CD8-positive, alpha-beta memory T cell (primary cell): ENCODE results near the gene PSMG4. TPM values are rescaled to one million over a fixed set of nuclear protein-coding genes. Genes with fewer than 3 reads are reported as not detected.
A peak's percentile ranks its signal among the peaks of the same experiment; 100 is the strongest.

Source experiments
- CTCF ChIA-PET: fragments of 350-600 bp; sonication (Branson Sonifier 250); formaldehyde crosslinking; loops from one replicate; lab custom pipeline; 2021; ENCODE audit warnings: antibody characterized with exemption; lab: Charles Lee
- POLR2A ChIA-PET: fragments of 350-600 bp; sonication (Branson Sonifier 250); formaldehyde crosslinking; loops from one replicate; lab custom pipeline; 2021; ENCODE audit warnings: antibody characterized with exemption; lab: Charles Lee
- DNase-seq, 5 donors: peaks; one replicate each; pipeline versions ENCODE4 v3.0.0 to v3.0.0-alpha.2; 2020 to 2022; ENCODE audit warnings: mixed read lengths in 1 of 5
- H3K27ac ChIP-seq: one replicate; pipeline ENCODE4 v1.7.0; 2013; ENCODE audit warnings: low read depth, mild to moderate bottlenecking, low read length, moderate library complexity
- H3K27me3 ChIP-seq: 2 replicates; pipeline ENCODE4 v1.7.0; 2013; ENCODE audit warnings: low read length, mild to moderate bottlenecking; ENCODE audit not compliant: insufficient read depth, poor library complexity, severe bottlenecking
- H3K36me3 ChIP-seq: 2 replicates; pipeline ENCODE4 v1.7.0; 2013; ENCODE audit warnings: mild to moderate bottlenecking, low read length, moderate library complexity; ENCODE audit not compliant: insufficient read depth
- H3K4me1 ChIP-seq: 2 replicates; pipeline ENCODE4 v1.7.0; 2013; ENCODE audit warnings: mild to moderate bottlenecking, low read length, moderate library complexity; ENCODE audit not compliant: insufficient read depth
- H3K4me3 ChIP-seq: 2 replicates; pipeline ENCODE4 v1.7.0; 2013; ENCODE audit warnings: mild to moderate bottlenecking, low read length
- H3K9me3 ChIP-seq: 2 replicates; pipeline ENCODE4 v1.7.0; 2013; ENCODE audit warnings: mild to moderate bottlenecking, low read length
- H3K27ac Mint-ChIP-seq, 8 donors: one replicate each; pipeline ENCODE4 v1.8.0; 2020 to 2021; ENCODE audit warnings: mixed read lengths in 8 of 8, mild to moderate bottlenecking in 6 of 8, inconsistent platforms in 3 of 8, moderate library complexity in 3 of 8
- H3K27me3 Mint-ChIP-seq, 2 donors: one replicate each; pipeline ENCODE4 v1.8.0; 2020 to 2021; ENCODE audit warnings: mixed read lengths in 2 of 2, mild to moderate bottlenecking in 1 of 2, moderate library complexity in 1 of 2
- H3K36me3 Mint-ChIP-seq, 3 donors: one replicate each; pipeline ENCODE4 v1.8.0; 2020 to 2021; ENCODE audit warnings: mixed read lengths in 3 of 3, inconsistent platforms in 1 of 3, mild to moderate bottlenecking in 1 of 3
- H3K4me1 Mint-ChIP-seq, 3 donors: one replicate each; pipeline ENCODE4 v1.8.0; 2020 to 2021; ENCODE audit warnings: mixed read lengths in 3 of 3, inconsistent platforms in 1 of 3, mild to moderate bottlenecking in 1 of 3
- H3K4me3 Mint-ChIP-seq, 7 donors: one replicate each; pipeline ENCODE4 v1.8.0; 2020 to 2021; ENCODE audit warnings: mixed read lengths in 7 of 7, mild to moderate bottlenecking in 6 of 7, moderate library complexity in 4 of 7, inconsistent platforms in 2 of 7
- H3K9me3 Mint-ChIP-seq, 5 donors: one replicate each; pipeline ENCODE4 v1.8.0; 2020 to 2022; ENCODE audit warnings: mixed read lengths in 5 of 5, mild to moderate bottlenecking in 3 of 5, moderate library complexity in 2 of 5, inconsistent platforms in 1 of 5
- polyA plus RNA-seq: library from polyadenylated mRNA; unstranded; fragments of 300-500 nt; fragmentation: Illumina TruSeq; gene quantifications from one replicate; pipeline ENCODE4 v1.2.3, GENCODE V29; 2021
- total RNA-seq, 2 experiments: library from RNA; stranded (reverse); gene quantifications; one replicate each; pipeline ENCODE4 v1.2.3, GENCODE V29; 2021

Gene PSMG4
- total and polyA plus RNA-seq, 3 experiments from 2014 or later, result 24.4 to 50.4 (median 25.2) TPM

GRCh38 chr6:3294396-3294795 is 35.6 kb downstream of the PSMG4 start:
- Mint-ChIP-seq H3K27me3 (peaks cover 2 to 24% of the 10 kb centered on the region in 2 donors), H3K27ac (peak overlapping the region in 1 of 8 donors; percentile 84), H3K9me3 (no peaks in the 10 kb centered on the region), H3K4me3 (no peak overlapping the region), H3K4me1 (no peaks in the 10 kb centered on the region), H3K36me3 (peaks cover 0 to 1% (median 0%) of the 10 kb centered on the region in 3 donors)
- CTCF ChIA-PET, result no interaction called here
- Histone ChIP-seq H3K36me3 (no peaks in the 10 kb centered on the region), H3K4me1 (no peaks in the 10 kb centered on the region), H3K9me3 (no peaks in the 10 kb centered on the region), H3K27ac (no peak overlapping the region), H3K27me3 (no peaks in the 10 kb centered on the region), H3K4me3 (no peak overlapping the region)
- DNase-seq, result no peak
- POLR2A ChIA-PET, result no interaction called here

GRCh38 chr6:3294921-3295871 is 36.4 kb downstream of the PSMG4 start:
- Histone ChIP-seq H3K27me3 (no peaks in the 10 kb centered on the region), H3K4me1 (no peaks in the 10 kb centered on the region), H3K4me3 (no peak overlapping the region), H3K9me3 (no peaks in the 10 kb centered on the region), H3K36me3 (no peaks in the 10 kb centered on the region), H3K27ac (no peak overlapping the region)
- ChIA-PET CTCF (interaction anchor here (1.2 kb wide), 1 partner anchor 15 kb away, joined by 6 read pairs; no protein-coding TSS in a partner anchor), POLR2A (no interaction called here)
- peaks cover 2 to 26% of the 10 kb centered on the region in 2 donors for H3K27me3 Mint-ChIP-seq
- DNase-seq, result peak in 1 of 5 donors; percentile 34
- H3K4me3 Mint-ChIP-seq, result no peak overlapping the region
- H3K4me1 Mint-ChIP-seq, result no peaks in the 10 kb centered on the region
- no peaks in the 10 kb centered on the region for H3K9me3 Mint-ChIP-seq
- H3K36me3 Mint-ChIP-seq, result peaks cover 0 to 1% (median 0%) of the 10 kb centered on the region in 3 donors
- H3K27ac Mint-ChIP-seq, result peak overlapping the region in 1 of 8 donors; percentile 51

GRCh38 chr6:3296078-3296477 is 37.3 kb downstream of the PSMG4 start:
- DNase-seq, result peak in 1 of 5 donors; percentile 19
- no peaks in the 10 kb centered on the region for H3K4me1 ChIP-seq
- H3K9me3 Mint-ChIP-seq, result no peaks in the 10 kb centered on the region

GRCh38 chr6:3296537-3296936 is 37.8 kb downstream of the PSMG4 start:
- POLR2A ChIA-PET, result no interaction called here

More at GRCh38 chr6:3296078-3296477, 37.3 kb downstream of the PSMG4 start:
- Mint-ChIP-seq H3K27ac (no peak overlapping the region), H3K4me1 (no peaks in the 10 kb centered on the region), H3K4me3 (no peak overlapping the region), H3K27me3 (peaks cover 2 to 34% of the 10 kb centered on the region in 2 donors), H3K36me3 (peaks cover 0 to 1% (median 0%) of the 10 kb centered on the region in 3 donors)
- Histone ChIP-seq H3K36me3 (no peaks in the 10 kb centered on the region), H3K27ac (no peak overlapping the region), H3K27me3 (no peaks in the 10 kb centered on the region), H3K4me3 (no peak overlapping the region), H3K9me3 (no peaks in the 10 kb centered on the region)
- ChIA-PET POLR2A (no interaction called here), CTCF (interaction anchor here (1.2 kb wide), 1 partner anchor 16 kb away, joined by 6 read pairs; no protein-coding TSS in a partner anchor)

GRCh38 chr6:3297006-3297405 is 38.3 kb downstream of the PSMG4 start:
- H3K4me3 Mint-ChIP-seq, result no peak overlapping the region
- peaks cover 2 to 42% of the 10 kb centered on the region in 2 donors for H3K27me3 Mint-ChIP-seq
- Histone ChIP-seq H3K36me3 (no peaks in the 10 kb centered on the region), H3K9me3 (no peaks in the 10 kb centered on the region), H3K27me3 (no peaks in the 10 kb centered on the region), H3K4me1 (no peaks in the 10 kb centered on the region), H3K4me3 (no peak overlapping the region), H3K27ac (no peak overlapping the region)
- peaks cover 0 to 1% (median 0%) of the 10 kb centered on the region in 3 donors for H3K36me3 Mint-ChIP-seq
- no peaks in the 10 kb centered on the region for H3K9me3 Mint-ChIP-seq
- DNase-seq, result no peak
- CTCF ChIA-PET, result no interaction called here
- POLR2A ChIA-PET, result no interaction called here
- no peaks in the 10 kb centered on the region for H3K4me1 Mint-ChIP-seq
- peak overlapping the region in 1 of 8 donors; percentile 47 for H3K27ac Mint-ChIP-seq

More at GRCh38 chr6:3296537-3296936, 37.8 kb downstream of the PSMG4 start:
- Mint-ChIP-seq H3K27ac (no peak overlapping the region), H3K27me3 (peaks cover 2 to 38% of the 10 kb centered on the region in 2 donors), H3K4me3 (no peak overlapping the region), H3K4me1 (no peaks in the 10 kb centered on the region), H3K36me3 (peaks cover 0 to 1% (median 0%) of the 10 kb centered on the region in 3 donors), H3K9me3 (no peaks in the 10 kb centered on the region)
- Histone ChIP-seq H3K9me3 (no peaks in the 10 kb centered on the region), H3K36me3 (no peaks in the 10 kb centered on the region), H3K27me3 (no peaks in the 10 kb centered on the region), H3K4me3 (no peak overlapping the region), H3K4me1 (no peaks in the 10 kb centered on the region), H3K27ac (no peak overlapping the region)
- peak in 1 of 5 donors; percentile 22 for DNase-seq
- CTCF ChIA-PET, result interaction anchor here (1.2 kb wide), 1 partner anchor 16 kb away, joined by 6 read pairs; no protein-coding TSS in a partner anchor

GRCh38 chr6:3297909-3298308 is 39.2 kb downstream of the PSMG4 start:
- H3K36me3 ChIP-seq, result no peaks in the 10 kb centered on the region
- no peak overlapping the region for H3K4me3 ChIP-seq
- H3K9me3 ChIP-seq, result no peaks in the 10 kb centered on the region
- H3K4me1 ChIP-seq, result no peaks in the 10 kb centered on the region
- H3K27ac Mint-ChIP-seq, result no peak overlapping the region
- no peaks in the 10 kb centered on the region for H3K27me3 ChIP-seq
- H3K4me3 Mint-ChIP-seq, result no peak overlapping the region
- DNase-seq, result peak in 1 of 5 donors; percentile 10
- POLR2A ChIA-PET, result no interaction called here
- H3K4me1 Mint-ChIP-seq, result no peaks in the 10 kb centered on the region
- H3K36me3 Mint-ChIP-seq, result peaks cover 0 to 1% (median 0%) of the 10 kb centered on the region in 3 donors
- H3K27ac ChIP-seq, result no peak overlapping the region
- peaks cover 7 to 51% of the 10 kb centered on the region in 2 donors for H3K27me3 Mint-ChIP-seq
- H3K9me3 Mint-ChIP-seq, result no peaks in the 10 kb centered on the region
- CTCF ChIA-PET, result no interaction called here

GRCh38 chr6:3299221-3299620 is 40.5 kb downstream of the PSMG4 start:
- H3K36me3 Mint-ChIP-seq, result peaks cover 0 to 1% (median 0%) of the 10 kb centered on the region in 3 donors
- H3K27ac Mint-ChIP-seq, result no peak overlapping the region
- ChIA-PET CTCF (interaction anchor here (0.7 to 0.8 kb wide), 2 partner anchors 435 to 593 kb away, joined by 3 read pairs; no protein-coding TSS in a partner anchor), POLR2A (no interaction called here)
- Histone ChIP-seq H3K4me3 (no peak overlapping the region), H3K36me3 (no peaks in the 10 kb centered on the region), H3K27me3 (no peaks in the 10 kb centered on the region), H3K9me3 (no peaks in the 10 kb centered on the region), H3K4me1 (no peaks in the 10 kb centered on the region), H3K27ac (no peak overlapping the region)
- peaks cover 15 to 65% of the 10 kb centered on the region in 2 donors for H3K27me3 Mint-ChIP-seq
- no peak for DNase-seq
- H3K4me3 Mint-ChIP-seq, result no peak overlapping the region
- peaks cover 0 to 4% (median 0%) of the 10 kb centered on the region in 5 donors for H3K9me3 Mint-ChIP-seq
- no peaks in the 10 kb centered on the region for H3K4me1 Mint-ChIP-seq

- Mint-ChIP-seq H3K9me3 (peaks cover 0 to 7% (median 4%) of the 10 kb centered on the region in 5 donors), H3K36me3 (peaks cover 0 to 1% (median 0%) of the 10 kb centered on the region in 3 donors), H3K4me3 (no peak overlapping the region), H3K27ac (no peak overlapping the region), H3K4me1 (no peaks in the 10 kb centered on the region), H3K27me3 (peaks cover 24 to 83% of the 10 kb centered on the region in 2 donors)
- H3K27me3 ChIP-seq, result no peaks in the 10 kb centered on the region
- ChIA-PET CTCF (no interaction called here), POLR2A (no interaction called here)
- no peak overlapping the region for H3K27ac ChIP-seq
- no peaks in the 10 kb centered on the region for H3K36me3 ChIP-seq
- no peaks in the 10 kb centered on the region for H3K9me3 ChIP-seq
- no peak for DNase-seq
- no peaks in the 10 kb centered on the region for H3K4me1 ChIP-seq
- no peak overlapping the region for H3K4me3 ChIP-seq
Measured at GRCh38 chr6:3301506-3301905, 42.8 kb downstream of the PSMG4 start.
